ENCODE data around the gene GMDS. TPM values are rescaled to one million over a fixed set of nuclear protein-coding genes. Genes with fewer than 3 reads are reported as not detected.

GMDS gene
- total and polyA plus RNA-seq, 4 donors = 7.3 to 28.3 (median 16.1) TPM

GRCh38 chr6:2240961-2241360, 4.4 kb downstream of the GMDS start:
- ATAC-seq (ENCODE audit: insufficient read depth, low FRiP score) = no peak
- Histone ChIP-seq H3K4me3 (no peak overlapping the region), H3K9me3 (ENCODE audit: control insufficient read depth in 4 of 4, insufficient read depth in 3 of 4, low read length in 3 of 4) (no peaks in the 10 kb centered on the region), H3K4me1 (ENCODE audit: control insufficient read depth in 5 of 5, insufficient read depth in 5 of 5, low read length in 5 of 5) (peaks cover 0 to 8% (median 0%) of the 10 kb centered on the region in 5 donors), H3K36me3 (ENCODE audit: control insufficient read depth in 4 of 4, insufficient read depth in 4 of 4, low read length in 4 of 4) (no peaks in the 10 kb centered on the region), H3K27ac (ENCODE audit: low read depth in 1 of 2, low read length in 1 of 2) (no peak overlapping the region), H3K9ac (ENCODE audit: insufficient read depth in 1 of 2, low read length in 2 of 2) (no peak overlapping the region), H3K27me3 (ENCODE audit: control insufficient read depth in 3 of 3, insufficient read depth in 3 of 3, low read length in 2 of 3) (no peaks in the 10 kb centered on the region)
- TF ChIP-seq, protein P1, sequence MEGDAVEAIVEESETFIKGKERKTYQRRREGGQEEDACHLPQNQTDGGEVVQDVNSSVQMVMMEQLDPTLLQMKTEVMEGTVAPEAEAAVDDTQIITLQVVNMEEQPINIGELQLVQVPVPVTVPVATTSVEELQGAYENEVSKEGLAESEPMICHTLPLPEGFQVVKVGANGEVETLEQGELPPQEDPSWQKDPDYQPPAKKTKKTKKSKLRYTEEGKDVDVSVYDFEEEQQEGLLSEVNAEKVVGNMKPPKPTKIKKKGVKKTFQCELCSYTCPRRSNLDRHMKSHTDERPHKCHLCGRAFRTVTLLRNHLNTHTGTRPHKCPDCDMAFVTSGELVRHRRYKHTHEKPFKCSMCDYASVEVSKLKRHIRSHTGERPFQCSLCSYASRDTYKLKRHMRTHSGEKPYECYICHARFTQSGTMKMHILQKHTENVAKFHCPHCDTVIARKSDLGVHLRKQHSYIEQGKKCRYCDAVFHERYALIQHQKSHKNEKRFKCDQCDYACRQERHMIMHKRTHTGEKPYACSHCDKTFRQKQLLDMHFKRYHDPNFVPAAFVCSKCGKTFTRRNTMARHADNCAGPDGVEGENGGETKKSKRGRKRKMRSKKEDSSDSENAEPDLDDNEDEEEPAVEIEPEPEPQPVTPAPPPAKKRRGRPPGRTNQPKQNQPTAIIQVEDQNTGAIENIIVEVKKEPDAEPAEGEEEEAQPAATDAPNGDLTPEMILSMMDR (IDR thresholded peaks at IDR 0.05; ENCODE audit: control extremely low read depth, extremely low read depth) = no peak
- DNase-seq = no peak
- WGBS, 2 donors = 95 to 97% methylated on average over 6 of the region's 6 CpGs

GRCh38 chr6:2237001-2237400, 8.4 kb downstream of the GMDS start:
- TF ChIP-seq, protein P1 (IDR thresholded peaks at IDR 0.05; ENCODE audit: control extremely low read depth, extremely low read depth) = no peak

GRCh38 chr6:2235777-2236495, 9.5 kb downstream of the GMDS start:
- 86 to 90% methylated on average over 2 of the region's 2 CpGs for WGBS, 2 donors
- Histone ChIP-seq H3K27ac (ENCODE audit: low read depth in 1 of 2, low read length in 1 of 2) (no peak overlapping the region), H3K27me3 (ENCODE audit: control insufficient read depth in 3 of 3, insufficient read depth in 3 of 3, low read length in 2 of 3) (no peaks in the 10 kb centered on the region), H3K4me3 (no peak overlapping the region), H3K9ac (ENCODE audit: insufficient read depth in 1 of 2, low read length in 2 of 2) (no peak overlapping the region), H3K4me1 (ENCODE audit: control insufficient read depth in 5 of 5, insufficient read depth in 5 of 5, low read length in 5 of 5) (peaks cover 0 to under 1% (median 0%) of the 10 kb centered on the region in 5 donors), H3K36me3 (ENCODE audit: control insufficient read depth in 4 of 4, insufficient read depth in 4 of 4, low read length in 4 of 4) (no peaks in the 10 kb centered on the region), H3K9me3 (ENCODE audit: control insufficient read depth in 4 of 4, insufficient read depth in 3 of 4, low read length in 3 of 4) (no peaks in the 10 kb centered on the region)
- DNase-seq = no peak
- TF ChIP-seq, protein P1 (IDR thresholded peaks at IDR 0.05; ENCODE audit: control extremely low read depth, extremely low read depth) = no peak
- ATAC-seq (ENCODE audit: insufficient read depth, low FRiP score) = no peak

More at GRCh38 chr6:2237001-2237400, 8.4 kb downstream of the GMDS start:
- Histone ChIP-seq H3K4me1 (ENCODE audit: control insufficient read depth in 5 of 5, insufficient read depth in 5 of 5, low read length in 5 of 5) (peaks cover 0 to 2% (median 0%) of the 10 kb centered on the region in 5 donors), H3K9ac (ENCODE audit: insufficient read depth in 1 of 2, low read length in 2 of 2) (no peak overlapping the region), H3K36me3 (ENCODE audit: control insufficient read depth in 4 of 4, insufficient read depth in 4 of 4, low read length in 4 of 4) (no peaks in the 10 kb centered on the region), H3K4me3 (no peak overlapping the region), H3K27me3 (ENCODE audit: control insufficient read depth in 3 of 3, insufficient read depth in 3 of 3, low read length in 2 of 3) (no peaks in the 10 kb centered on the region), H3K9me3 (ENCODE audit: control insufficient read depth in 4 of 4, insufficient read depth in 3 of 4, low read length in 3 of 4) (no peaks in the 10 kb centered on the region), H3K27ac (ENCODE audit: low read depth in 1 of 2, low read length in 1 of 2) (no peak overlapping the region)
- DNase-seq (no peak), ATAC-seq (ENCODE audit: insufficient read depth, low FRiP score) (no peak)
- WGBS, 2 donors = 71 to 83% methylated on average over 1 of the region's 1 CpG

Data from lung (tissue), 12 donors.